HG02610 (cell line): ENCODE data around the gene STAC3.

Experiments used
- ATAC-seq: cut with Tn5 transposase; IDR thresholded peaks from one replicate; pipeline ENCODE4 v1.9.1; 2021; ENCODE audit warnings: mild to moderate bottlenecking, moderate library complexity; ENCODE audit not compliant: unreplicated experiment

STAC3 gene

DNA sequence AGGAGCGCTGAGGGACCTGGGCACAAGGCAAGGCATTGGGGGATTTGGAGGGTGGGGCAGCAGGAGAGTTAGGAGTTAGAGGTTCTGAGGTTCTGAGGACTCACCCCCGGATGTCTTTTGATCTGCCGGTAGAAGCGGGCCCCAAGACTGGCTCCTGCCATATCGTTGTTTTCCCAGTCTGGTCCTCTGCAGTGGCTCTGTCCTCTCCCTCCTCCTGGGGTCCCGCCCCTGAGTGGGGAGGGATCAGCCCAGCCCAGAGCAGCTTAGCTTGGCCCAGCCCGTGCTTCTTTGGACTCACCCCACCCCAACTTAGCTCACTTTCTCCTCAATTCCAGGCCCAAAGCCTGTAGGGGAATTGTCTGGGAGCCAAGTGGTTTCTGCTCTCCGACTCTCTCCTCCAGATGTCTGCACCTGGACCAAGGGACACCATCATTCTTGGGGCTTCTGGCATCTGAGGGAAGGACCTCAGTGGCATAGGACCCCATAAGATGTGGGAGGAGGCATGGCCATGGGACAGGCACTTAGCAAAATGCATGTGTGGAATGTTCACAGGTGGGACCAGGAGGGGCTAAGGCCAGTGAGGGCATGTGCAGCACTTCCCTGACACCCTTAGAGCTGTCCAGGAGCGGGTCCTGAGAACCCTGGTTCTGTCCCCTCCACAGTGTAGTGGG is 13.9 kb downstream of the STAC3 start:
- no peak for ATAC-seq

DNA sequence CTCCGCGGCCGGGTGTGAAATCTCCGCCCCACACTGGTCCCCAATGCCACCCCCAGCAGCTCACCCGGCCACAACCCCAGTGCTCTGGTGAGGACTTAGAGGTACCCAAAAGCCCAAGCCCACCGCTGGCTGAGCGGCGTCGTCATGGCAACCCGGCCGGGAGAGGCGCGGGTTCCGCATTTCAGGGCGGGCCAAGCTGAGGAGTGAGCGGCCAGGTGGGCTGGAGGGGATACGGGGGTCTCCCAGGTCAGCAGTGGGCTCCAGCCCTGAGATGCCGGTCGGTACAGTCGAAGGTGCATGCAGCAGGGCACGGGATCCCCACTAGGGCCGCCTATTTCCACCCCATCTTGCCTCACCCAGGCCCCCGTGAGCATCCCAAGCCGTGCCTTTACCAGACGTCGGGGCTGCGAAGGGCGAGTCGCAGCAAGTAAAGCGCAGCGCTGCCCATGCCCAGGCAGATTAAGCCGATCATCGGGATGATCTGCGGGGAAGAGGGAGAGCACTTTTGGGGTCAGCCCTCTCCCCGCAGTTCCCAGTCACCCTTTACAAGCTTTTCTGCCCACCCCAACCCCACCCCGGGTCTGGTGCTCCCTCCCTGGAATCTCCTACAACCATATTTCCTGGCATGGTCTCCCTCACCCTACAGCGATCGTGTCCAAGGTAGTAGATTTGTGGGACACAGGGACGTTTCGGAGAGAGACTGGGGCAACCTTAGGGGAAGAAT is 14.6 kb downstream of the STAC3 start:
- ATAC-seq, result no peak

DNA sequence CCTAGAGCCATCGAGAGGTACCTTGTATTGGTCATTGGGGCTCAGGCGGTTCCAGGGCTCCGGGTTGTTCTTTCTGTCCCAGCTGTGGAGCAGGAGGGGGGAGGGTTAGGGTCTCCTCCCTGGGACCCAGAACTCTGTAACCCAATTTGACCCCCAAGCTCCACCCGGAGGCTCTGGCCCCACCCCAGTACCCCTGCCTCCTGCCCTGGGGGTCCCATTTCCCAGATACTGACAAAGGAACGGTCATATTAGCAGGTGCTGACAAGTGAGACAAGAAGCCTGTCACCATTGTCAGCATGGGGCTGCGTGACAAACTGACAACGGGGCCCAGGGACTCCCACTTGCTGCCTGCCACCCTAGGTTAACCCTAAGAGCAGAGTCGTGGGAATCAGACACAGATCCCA is 15.3 kb downstream of the STAC3 start:
- no peak for ATAC-seq

DNA sequence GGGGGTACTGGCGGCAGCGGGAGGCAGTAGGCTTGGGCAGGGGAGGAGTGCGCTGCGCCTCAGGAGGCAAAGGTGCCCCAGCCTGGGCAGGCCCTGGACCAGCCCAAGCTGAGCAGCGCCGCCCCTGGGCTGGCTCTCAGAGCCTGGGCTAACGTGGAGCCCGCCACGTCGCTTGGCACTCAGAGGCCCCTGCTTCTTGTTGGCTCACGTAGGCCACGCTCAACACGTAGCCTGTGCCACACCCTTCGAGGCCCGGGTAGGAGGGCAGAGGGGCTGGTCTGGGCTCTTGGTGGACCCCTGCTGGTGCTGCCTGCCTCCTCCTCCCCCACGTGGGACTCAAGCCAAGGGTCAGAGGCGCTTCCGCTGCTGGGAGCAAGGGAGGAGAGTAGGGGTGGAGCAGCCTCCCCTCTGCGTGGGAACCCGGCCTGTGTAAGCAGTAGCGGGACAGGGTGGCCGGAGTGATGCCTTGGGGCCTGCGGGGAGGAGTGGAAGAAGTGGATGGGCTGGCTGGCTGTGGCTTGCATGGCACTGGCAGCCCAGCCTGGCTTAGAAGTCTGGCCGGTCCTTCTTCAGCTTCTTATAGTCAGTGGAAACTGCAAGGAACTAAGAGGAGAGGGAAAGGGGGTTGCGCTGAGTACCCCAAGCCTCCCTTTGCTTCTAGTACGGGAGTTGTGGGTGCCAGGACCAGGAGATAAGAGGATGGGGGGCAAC is 15.8 kb downstream of the STAC3 start:
- no peak for ATAC-seq

DNA sequence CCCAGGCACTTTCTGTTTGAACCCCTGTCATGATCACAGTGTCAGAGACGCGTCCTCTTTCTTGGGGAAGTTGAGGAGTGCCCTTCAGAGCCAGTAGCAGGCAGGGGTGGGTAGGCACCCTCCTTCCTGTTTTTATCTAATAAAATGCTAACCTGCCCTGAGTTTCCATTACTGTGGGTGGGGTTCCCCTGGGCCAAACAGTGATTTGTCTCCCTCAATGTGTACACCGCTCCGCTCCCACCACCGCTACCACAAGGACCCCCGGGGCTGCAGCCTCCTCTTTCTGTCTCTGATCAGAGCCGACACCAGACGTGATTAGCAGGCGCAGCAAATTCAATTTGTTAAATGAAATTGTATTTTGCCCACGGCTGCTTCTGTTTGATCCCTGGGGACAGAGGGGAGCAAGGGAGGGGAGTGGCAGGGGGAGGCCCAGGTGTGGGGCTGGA is 16.4 kb downstream of the STAC3 start:
- ATAC-seq, result no peak

DNA sequence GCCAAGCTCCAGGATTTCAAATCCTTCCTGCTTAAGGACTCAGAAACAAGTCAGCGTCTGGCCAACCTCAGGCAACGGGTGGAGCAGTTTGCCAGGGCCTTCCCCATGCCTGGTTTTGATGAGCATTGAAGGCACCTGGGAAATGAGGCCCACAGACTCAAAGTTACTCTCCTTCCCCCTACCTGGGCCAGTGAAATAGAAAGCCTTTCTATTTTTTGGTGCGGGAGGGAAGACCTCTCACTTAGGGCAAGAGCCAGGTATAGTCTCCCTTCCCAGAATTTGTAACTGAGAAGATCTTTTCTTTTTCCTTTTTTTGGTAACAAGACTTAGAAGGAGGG is 16.8 kb downstream of the STAC3 start:
- ATAC-seq, result no peak

DNA sequence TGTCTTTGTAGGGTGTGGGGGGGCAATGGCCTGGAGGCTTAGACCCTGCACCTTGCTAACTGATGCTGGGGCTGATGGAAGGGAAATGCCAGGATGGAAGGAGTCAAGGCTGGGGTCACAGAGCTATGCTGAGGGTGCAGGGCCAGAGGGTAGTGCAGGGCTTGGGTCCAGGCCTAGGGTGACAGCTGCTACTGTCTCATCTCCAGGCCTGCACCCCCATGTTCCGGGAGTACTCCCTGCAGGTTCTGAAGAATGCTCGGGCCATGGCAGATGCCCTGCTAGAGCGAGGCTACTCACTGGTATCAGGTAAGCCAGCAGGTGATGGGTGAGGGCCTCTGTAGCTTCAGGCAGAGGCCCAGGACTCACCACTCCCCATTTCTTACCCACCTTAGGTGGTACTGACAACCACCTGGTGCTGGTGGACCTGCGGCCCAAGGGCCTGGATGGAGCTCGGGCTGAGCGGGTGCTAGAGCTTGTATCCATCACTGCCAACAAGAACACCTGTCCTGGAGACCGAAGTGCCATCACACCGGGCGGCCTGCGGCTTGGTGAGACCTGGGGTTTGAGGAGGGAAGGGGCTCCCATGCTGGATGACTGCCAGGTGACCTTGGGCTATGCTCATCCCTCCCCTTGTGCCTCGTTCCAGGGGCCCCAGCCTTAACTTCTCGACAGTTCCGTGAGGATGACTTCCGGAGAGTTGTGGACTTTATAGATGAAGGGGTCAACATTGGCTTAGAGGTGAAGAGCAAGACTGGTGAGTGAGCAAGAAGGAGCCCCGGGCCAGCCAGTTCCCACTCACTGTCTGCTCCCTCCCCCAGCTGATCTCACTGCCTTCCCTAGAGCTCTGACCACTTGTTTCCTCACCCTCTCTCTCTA is 17.4 kb downstream of the STAC3 start:
- no peak for ATAC-seq

DNA sequence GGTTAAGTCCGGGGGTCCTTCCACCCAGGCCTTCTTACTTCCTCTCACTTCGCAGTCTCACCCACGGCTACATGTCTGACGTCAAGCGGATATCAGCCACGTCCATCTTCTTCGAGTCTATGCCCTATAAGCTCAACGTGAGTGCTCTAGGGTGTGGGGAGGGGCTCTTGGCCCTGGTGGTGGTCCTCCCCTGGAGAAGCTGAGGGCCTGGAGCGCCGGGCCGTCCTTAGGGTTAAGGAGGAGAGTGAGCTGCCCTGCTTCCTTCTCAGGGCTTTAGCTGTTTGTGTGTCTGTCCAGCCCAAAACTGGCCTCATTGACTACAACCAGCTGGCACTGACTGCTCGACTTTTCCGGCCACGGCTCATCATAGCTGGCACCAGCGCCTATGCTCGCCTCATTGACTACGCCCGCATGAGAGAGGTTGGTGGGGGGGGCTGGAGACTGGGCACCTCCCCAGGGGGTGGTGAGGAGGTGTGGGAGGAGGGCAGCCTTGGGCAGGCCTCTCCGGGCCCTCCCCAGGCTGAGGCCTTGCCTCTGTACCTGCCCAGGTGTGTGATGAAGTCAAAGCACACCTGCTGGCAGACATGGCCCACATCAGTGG is 18.7 kb downstream of the STAC3 start:
- ATAC-seq, result no peak

DNA sequence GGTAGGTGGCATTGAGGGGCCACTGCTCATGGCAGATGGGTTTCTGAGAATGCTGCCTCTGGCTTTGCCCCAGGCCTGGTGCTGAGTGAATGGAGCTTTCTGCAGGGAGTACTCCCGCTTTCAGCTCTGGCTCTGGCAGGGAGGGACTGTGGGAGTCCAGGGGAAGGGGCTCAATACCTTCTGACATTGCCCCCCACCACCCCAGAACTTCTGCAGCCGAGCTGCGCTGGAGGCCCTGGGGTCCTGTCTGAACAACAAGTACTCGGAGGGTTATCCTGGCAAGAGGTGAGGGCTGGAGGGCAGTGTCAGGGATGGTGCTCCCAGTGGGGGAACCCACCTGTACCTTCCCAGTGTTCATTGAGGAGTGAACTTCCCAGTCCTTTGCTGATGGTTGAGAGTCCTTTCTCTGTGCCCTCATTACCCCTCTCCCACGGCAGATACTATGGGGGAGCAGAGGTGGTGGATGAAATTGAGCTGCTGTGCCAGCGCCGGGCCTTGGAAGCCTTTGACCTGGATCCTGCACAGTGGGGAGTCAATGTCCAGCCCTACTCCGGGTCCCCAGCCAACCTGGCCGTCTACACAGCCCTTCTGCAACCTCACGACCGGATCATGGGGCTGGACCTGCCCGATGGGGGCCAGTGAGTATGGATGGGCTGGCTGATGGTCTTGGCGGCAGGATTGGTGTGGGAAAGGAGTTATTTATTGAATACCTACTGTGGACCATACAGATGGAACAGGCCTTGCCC is 19.5 kb downstream of the STAC3 start:
- no peak for ATAC-seq

DNA sequence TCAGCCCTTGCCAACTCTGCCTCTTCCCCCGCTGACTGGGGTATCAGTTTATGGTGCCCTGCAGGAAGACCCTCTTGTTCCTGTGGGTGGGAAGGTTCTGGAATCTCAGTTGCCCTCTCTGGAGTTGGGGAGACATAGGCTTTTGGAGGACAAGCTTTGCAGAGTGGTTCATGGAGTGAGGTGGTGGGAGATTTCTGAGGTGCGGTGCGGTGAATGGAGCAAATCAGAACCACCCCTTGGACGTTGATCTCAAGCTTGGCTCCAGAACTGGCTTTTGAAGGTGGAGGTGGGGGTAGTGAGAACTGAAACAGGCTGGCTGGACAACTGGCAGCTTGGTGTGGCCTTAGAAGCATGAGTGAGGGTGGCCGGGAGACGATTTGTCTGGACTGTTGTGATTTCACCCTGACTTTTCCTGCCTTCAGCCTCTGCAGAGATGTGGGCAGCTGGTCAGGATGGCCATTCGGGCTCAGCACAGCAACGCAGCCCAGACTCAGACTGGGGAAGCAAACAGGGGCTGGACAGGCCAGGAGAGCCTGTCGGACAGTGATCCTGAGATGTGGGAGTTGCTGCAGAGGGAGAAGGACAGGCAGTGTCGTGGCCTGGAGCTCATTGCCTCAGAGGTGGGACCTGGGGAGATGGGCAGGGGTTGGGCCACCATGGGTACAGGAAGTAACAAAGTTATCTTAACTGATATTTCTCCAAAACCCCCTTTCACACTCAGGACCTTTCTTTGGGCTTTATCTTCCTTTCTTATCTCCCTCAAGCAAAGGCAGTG is 20.4 kb downstream of the STAC3 start:
- no peak for ATAC-seq

DNA sequence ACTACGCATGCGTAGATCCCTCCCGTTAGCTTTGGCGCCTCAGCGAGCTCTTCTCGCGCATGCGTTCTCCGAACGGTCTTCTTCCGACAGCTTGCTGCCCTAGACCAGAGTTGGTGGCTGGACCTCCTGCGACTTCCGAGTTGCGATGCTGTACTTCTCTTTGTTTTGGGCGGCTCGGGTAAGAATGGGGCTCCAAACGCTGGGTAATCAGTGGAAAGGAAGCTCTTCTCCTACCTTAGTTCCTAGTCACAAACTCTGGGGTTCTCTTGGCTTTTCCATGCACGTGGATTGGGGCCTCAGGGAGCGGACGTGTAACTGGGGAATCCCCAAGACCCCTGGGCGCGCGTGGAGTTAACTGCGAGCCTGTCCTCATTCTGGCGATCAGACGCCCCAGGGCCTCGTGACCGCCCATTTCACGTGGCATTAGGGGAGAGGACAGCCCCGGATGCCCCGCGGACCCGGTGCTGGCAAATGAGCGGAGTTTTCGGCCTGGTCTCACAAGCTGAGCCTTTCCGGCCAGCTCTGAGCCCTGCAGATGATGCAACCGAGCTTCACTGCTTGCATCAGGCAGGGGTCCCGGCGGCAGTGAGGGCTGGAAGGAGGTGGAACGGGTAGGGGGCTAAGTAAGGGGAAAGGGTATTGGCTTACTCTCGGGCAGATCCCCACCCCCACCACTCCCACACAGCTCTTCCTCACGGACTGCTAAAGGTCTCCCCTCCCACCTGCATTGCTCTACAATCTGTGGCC is 21.2 kb downstream of the STAC3 start, which contains the start of gene SHMT2:
TSS of gene SHMT2 (plus strand) at position 78 of the 747 bp plus-strand sequence. CDS start at position 146, 68 bp downstream.
- no peak for ATAC-seq

DNA sequence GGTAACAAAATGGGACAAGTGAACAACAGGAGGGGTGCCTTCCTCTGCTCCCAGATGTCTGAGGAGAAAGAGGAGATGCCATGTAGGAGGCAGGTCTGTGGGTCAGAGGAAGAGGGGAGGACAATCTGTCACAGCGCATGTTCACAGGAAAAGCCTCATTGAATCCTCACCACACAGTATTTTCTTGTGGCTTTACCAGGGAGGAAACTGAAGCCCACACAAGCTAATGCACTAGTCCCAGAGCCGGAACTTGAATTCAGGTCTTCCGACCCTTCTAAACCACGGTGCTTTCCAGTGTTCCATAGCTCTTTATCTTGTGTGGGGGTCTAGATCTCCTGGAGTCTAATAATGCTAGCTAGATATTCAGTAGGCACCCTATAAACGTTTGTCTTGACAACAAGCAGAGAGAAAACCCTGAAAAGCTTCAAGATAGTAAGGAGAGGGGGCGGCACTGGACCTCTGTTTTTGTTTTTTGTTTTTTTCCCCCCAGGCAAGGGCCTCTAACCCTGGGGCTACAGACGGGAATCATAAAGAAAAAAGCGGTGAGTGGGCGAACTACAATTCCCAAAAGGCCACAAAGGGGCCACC is 21.8 kb downstream of the STAC3 start:
- ATAC-seq, result no peak

DNA sequence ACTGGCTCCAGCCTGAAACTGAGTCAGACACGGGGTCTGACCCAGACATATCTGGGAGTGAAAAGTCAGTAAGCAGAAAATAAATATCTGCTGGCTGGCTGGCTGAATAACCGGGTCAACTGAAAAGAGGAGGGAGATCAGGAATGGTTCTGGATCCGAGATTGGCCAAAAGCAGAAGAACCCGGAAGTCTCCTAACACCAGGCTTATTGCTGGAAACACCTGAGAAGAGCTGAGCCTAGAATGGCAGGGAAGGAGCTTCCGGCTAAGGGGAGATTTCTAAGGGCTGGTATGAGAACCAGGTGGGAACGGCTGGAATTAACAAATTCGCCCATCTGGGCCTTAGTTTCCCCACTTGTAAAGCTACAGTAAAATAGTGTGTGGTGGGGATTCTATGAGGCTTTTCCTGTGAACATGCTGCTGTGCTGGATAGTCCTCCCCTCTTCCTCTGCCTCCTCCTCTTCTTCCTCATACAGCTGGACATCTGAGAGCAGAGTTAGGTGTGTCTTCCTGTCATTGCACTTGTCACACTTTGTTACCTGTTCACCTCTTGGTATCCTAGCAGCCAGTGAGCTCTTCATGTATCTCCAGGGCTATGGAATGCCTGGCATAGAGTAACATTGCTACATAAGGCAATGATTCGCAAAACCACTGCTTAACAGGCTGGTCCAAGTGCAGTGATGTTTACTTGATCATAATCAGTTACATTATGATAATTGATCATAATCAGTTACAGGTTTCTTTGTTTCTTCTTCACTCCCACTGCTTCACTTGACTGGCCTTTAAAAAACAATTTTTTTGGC is 23.5 kb downstream of the STAC3 start:
- no peak for ATAC-seq

DNA sequence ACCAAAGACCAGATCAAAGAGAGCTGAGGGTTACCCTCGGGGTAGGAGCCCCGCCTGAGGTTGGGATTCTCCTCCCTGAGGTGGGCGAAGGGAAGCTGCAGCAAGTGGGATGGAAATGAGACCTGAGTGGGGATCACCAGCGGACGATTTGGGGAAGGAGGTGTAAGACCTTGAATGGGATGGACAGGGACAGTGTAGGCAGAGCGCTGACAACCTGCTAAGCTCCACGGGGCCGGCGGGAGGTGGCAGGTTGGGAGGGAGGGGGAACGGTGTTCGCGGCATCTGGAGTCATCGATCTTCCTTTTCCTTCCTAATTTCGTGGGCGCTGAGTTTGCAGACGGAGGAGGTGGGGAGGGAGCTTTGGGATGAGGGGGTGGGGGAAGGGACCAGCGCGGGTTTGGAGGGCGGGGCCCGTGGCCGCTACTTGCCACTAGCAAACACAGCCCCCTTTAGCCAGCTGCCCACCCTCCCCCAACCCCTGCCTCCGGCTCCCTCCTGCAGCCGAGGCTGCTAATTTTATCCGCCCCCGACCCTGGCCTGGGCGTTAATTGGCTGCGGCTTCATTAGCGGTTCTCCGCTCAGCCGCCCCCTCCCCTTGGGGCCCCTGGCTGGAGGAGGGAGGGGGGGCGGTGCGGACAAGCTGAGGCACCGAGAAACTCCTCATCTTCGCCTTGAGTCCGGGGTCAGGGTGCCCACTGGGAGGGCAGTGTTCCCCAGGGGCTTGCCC is 24.2 kb downstream of the STAC3 start:
- ATAC-seq, result no peak

DNA sequence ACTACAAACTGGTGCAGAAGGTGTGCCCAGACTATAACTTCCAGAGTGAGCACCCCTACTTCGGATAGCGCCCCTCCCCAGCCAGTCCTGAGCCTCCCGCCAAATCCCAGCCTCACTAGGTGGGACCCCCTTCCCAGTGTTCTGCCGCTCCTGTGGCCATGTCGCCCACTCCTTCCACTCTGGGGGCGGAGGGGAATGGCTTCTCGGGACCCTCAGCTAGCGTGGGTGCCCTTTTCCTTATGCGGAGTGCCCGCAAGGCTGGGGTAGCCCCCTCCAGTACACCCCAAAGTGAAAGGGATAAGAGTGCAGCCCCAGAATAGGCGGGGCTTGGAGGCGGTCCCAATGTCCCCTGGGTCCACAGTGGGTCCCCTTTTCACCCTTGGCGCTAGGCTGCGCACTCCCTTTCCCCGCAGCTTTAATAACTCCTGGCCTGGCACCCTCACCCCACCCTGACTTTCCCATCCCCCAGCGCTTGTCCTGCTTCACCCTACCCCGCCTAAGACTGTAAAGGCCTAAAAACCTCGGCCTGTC is 25.2 kb downstream of the STAC3 start:
- no peak for ATAC-seq

DNA sequence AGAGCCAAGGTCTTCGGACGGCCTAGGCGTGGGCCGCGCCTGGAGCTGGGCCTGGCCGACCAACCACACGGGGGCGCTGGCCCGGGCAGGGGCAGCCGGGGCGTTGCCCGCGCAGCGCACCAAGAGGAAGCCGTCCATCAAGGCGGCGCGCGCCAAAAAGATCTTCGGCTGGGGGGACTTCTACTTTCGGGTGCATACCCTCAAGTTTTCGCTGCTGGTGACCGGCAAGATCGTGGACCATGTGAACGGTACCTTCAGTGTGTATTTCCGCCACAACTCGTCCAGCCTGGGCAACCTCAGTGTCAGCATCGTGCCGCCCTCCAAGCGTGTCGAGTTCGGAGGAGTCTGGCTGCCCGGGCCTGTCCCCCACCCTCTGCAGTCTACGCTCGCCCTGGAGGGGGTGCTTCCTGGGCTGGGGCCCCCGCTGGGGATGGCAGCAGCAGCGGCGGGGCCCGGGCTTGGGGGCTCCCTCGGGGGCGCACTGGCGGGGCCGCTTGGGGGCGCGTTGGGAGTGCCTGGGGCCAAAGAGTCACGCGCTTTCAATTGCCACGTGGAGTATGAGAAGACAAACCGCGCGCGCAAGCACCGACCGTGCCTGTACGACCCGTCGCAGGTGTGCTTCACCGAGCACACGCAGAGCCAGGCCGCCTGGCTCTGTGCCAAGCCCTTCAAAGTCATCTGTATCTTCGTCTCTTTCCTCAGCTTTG is 25.9 kb downstream of the STAC3 start:
- no peak for ATAC-seq
